Urothelium cell line (cell line): ENCODE data around the gene PKDREJ.
A peak's percentile ranks its signal among the peaks of the same experiment; 100 is the strongest.

Experiments used
- DNase-seq: peaks from one replicate; pipeline ENCODE4 v3.0.0; 2011; ENCODE audit warnings: low spot score, mixed read lengths
- FAIRE-seq: peaks from 2 replicates; lab custom pipeline; 2011; peaks lifted over from hg19 to GRCh38; lab: Jason Lieb, UNC

The PKDREJ gene

GRCh38 chr22:46289244-46289891, 26.2 kb upstream of the PKDREJ start:
- FAIRE-seq: peak; percentile 23
- DNase-seq: no peak

- FAIRE-seq (no peak), DNase-seq (no peak)
These were observed 25.7 kb upstream of the PKDREJ start for GRCh38 chr22:46288846-46289243.

GRCh38 chr22:46287873-46288751, 25.0 kb upstream of the PKDREJ start:
- no peak for DNase-seq
- FAIRE-seq: no peak

- DNase-seq: no peak
- no peak for FAIRE-seq
These were observed 24.1 kb upstream of the PKDREJ start for GRCh38 chr22:46286941-46287872.

- FAIRE-seq (no peak), DNase-seq (no peak)
These were observed 22.9 kb upstream of the PKDREJ start for GRCh38 chr22:46286006-46286405.

- FAIRE-seq (no peak), DNase-seq (no peak)
These were observed 18.9 kb upstream of the PKDREJ start for GRCh38 chr22:46281866-46282678.

GRCh38 chr22:46280999-46281623, 18.0 kb upstream of the PKDREJ start:
- DNase-seq (no peak), FAIRE-seq (no peak)

GRCh38 chr22:46280063-46280817, 17.1 kb upstream of the PKDREJ start:
- FAIRE-seq (no peak), DNase-seq (no peak)

- FAIRE-seq (no peak), DNase-seq (no peak)
These were observed 15.8 kb upstream of the PKDREJ start for GRCh38 chr22:46278656-46279645.

GRCh38 chr22:46276563-46276962, 13.4 kb upstream of the PKDREJ start:
- DNase-seq (no peak), FAIRE-seq (no peak)

- DNase-seq (no peak), FAIRE-seq (peak; percentile 62)
These were observed 12.4 kb upstream of the PKDREJ start for GRCh38 chr22:46275455-46276122.

GRCh38 chr22:46274381-46274780, 11.2 kb upstream of the PKDREJ start:
- DNase-seq: no peak
- no peak for FAIRE-seq

- no peak for FAIRE-seq
- DNase-seq: no peak
These were observed 10.4 kb upstream of the PKDREJ start for GRCh38 chr22:46273432-46274148.

- DNase-seq: no peak
- FAIRE-seq: no peak
These were observed 9.8 kb upstream of the PKDREJ start for GRCh38 chr22:46272762-46273431.

- DNase-seq (no peak), FAIRE-seq (no peak)
These were observed 9.1 kb upstream of the PKDREJ start for GRCh38 chr22:46272196-46272595.

- FAIRE-seq (no peak), DNase-seq (no peak)
These were observed 6.4 kb upstream of the PKDREJ start for GRCh38 chr22:46269564-46269963.
